Measurements from ENCODE around the gene EVA1C.

DNA sequence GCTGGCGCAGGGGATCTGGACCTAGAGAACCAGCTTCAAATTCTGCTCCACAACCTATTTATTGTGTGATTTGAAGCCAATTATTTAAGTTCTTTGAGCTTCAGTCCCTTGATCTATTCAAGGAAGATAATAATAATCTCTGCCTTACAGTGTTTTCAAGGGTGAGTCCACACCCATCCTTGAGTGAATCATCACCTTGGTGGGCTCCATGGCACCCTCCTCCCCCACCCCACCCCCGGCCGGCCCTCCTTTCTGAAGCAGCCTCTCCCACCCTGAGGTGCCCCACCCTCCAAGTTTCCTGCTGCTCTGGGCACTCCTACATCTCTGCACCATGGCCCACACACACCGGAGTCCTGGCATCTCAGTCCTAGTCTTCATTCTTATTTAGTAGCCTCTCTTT lies 134.5 kb downstream of the EVA1C start:
- TF ChIP-seq, protein P1, sequence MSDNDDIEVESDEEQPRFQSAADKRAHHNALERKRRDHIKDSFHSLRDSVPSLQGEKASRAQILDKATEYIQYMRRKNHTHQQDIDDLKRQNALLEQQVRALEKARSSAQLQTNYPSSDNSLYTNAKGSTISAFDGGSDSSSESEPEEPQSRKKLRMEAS (IDR thresholded peaks at IDR 0.05; ENCODE audit: insufficient read depth, insufficient read length), result no peak
- TF ChIP-seq, protein P2, sequence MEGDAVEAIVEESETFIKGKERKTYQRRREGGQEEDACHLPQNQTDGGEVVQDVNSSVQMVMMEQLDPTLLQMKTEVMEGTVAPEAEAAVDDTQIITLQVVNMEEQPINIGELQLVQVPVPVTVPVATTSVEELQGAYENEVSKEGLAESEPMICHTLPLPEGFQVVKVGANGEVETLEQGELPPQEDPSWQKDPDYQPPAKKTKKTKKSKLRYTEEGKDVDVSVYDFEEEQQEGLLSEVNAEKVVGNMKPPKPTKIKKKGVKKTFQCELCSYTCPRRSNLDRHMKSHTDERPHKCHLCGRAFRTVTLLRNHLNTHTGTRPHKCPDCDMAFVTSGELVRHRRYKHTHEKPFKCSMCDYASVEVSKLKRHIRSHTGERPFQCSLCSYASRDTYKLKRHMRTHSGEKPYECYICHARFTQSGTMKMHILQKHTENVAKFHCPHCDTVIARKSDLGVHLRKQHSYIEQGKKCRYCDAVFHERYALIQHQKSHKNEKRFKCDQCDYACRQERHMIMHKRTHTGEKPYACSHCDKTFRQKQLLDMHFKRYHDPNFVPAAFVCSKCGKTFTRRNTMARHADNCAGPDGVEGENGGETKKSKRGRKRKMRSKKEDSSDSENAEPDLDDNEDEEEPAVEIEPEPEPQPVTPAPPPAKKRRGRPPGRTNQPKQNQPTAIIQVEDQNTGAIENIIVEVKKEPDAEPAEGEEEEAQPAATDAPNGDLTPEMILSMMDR (IDR thresholded peaks at IDR 0.05; ENCODE audit: extremely low read depth in 1 of 2, insufficient read depth in 1 of 2, low read depth in 1 of 2, low read length in 2 of 2), result no peak
- TF ChIP-seq POLR2AphosphoS5 (IDR thresholded peaks at IDR 0.05; ENCODE audit: insufficient read depth, low read depth, low read length) (no peak), POLR2A (IDR thresholded peaks at IDR 0.05; ENCODE audit: low read depth, low read length) (no peak), GATA2 (IDR thresholded peaks at IDR 0.05; ENCODE audit: insufficient read depth, insufficient read length, low read depth, low read length) (no peak), EZH2 (IDR thresholded peaks at IDR 0.05; ENCODE audit: borderline replicate concordance, low read depth, low read length, severe bottlenecking) (no peak), MYC (IDR thresholded peaks at IDR 0.05; ENCODE audit: low read depth, low read length) (no peak)

Data from endothelial cell of umbilical vein (primary cell).